H1 (cell line): Measurements from ENCODE around the gene N4BP3. TPM values are rescaled to one million over a fixed set of nuclear protein-coding genes. Genes with fewer than 3 reads are reported as not detected.

Experiments used
- CTCF ChIA-PET: fragments of 300-600 bp; sonication (Branson Sonifier 250); formaldehyde crosslinking; loops from one replicate; lab custom pipeline; 2021; ENCODE audit not compliant: partially characterized antibody; lab: Charles Lee
- POLR2A ChIA-PET: fragments of 300-600 bp; sonication (Branson Sonifier 250); formaldehyde crosslinking; loops from one replicate; lab custom pipeline; 2021; ENCODE audit warnings: inconsistent platforms; ENCODE audit not compliant: partially characterized antibody; lab: Charles Lee
- DNase-seq, 2 experiments: peaks; one replicate each; pipeline versions ENCODE4 v3.0.0 to v3.0.0-alpha.2; 2010 to 2022; ENCODE audit warnings: low spot score in 2 of 2, low read depth in 1 of 2, mixed read lengths in 1 of 2
- FAIRE-seq: peaks from 2 replicates; lab custom pipeline; 2011; peaks lifted over from hg19 to GRCh38; lab: Jason Lieb, UNC
- H2AFZ ChIP-seq: 2 replicates; pipeline ENCODE4 v1.8.1; 2012; ENCODE audit warnings: low read length, inconsistent platforms
- H2AK5ac ChIP-seq: 2 replicates; pipeline ENCODE4 v1.6.1; 2013; ENCODE audit warnings: low read depth, low read length
- H2BK120ac ChIP-seq: replicated peaks from 2 replicates; pipeline ENCODE3; 2013; ENCODE audit warnings: low read depth, low read length, inconsistent platforms
- H2BK12ac ChIP-seq: 2 replicates; pipeline ENCODE4 v1.6.1; 2013; ENCODE audit warnings: low read depth, low read length
- H2BK15ac ChIP-seq: 2 replicates; pipeline ENCODE4 v1.6.1; 2013; ENCODE audit warnings: low read length
- H2BK20ac ChIP-seq: 2 replicates; pipeline ENCODE4 v1.6.1; 2013; ENCODE audit warnings: low read length
- H2BK5ac ChIP-seq: 2 replicates; pipeline ENCODE4 v1.6.1; 2013; ENCODE audit warnings: low read depth, low read length
- H3K14ac ChIP-seq: 2 replicates; pipeline ENCODE4 v1.6.1; 2013; ENCODE audit warnings: inconsistent platforms; ENCODE audit not compliant: insufficient read length
- H3K18ac ChIP-seq: 2 replicates; pipeline ENCODE4 v1.6.1; 2013; ENCODE audit warnings: low read length; ENCODE audit errors: extremely low read depth
- H3K23ac ChIP-seq: 2 replicates; pipeline ENCODE4 v1.6.1; 2013; ENCODE audit warnings: inconsistent platforms; ENCODE audit not compliant: insufficient read length
- H3K23me2 ChIP-seq: 2 replicates; pipeline ENCODE4 v1.6.1; 2013; ENCODE audit warnings: low read depth, low read length
- H3K27ac ChIP-seq: 2 replicates; pipeline ENCODE4 v1.6.1; 2011; ENCODE audit warnings: low read depth, low read length, inconsistent platforms
- H3K27me3 ChIP-seq, 4 experiments: replicated peaks in 1 of 4; 1 replicate in 1 of 4; 2 replicates in 3 of 4; pipeline versions ENCODE4 v1.6.1 to v1.8.1; 2011 to 2013; ENCODE audit warnings: low read length in 3 of 4, mild to moderate bottlenecking in 3 of 4, inconsistent platforms in 2 of 4, mixed read lengths in 2 of 4, moderate library complexity in 1 of 4; ENCODE audit not compliant: control insufficient read depth in 3 of 4, insufficient read depth in 3 of 4; ENCODE audit errors: extremely low read depth in 1 of 4
- H3K36me3 ChIP-seq, 4 experiments: 2 replicates each; pipeline versions ENCODE4 v1.6.1 to v1.8.1; 2011 to 2013; ENCODE audit warnings: mild to moderate bottlenecking in 4 of 4, low read length in 3 of 4, moderate library complexity in 2 of 4, control low read depth in 1 of 4, inconsistent platforms in 1 of 4; ENCODE audit not compliant: insufficient read depth in 4 of 4, control insufficient read depth in 2 of 4
- H3K4ac ChIP-seq: replicated peaks from 2 replicates; pipeline ENCODE3; 2013; ENCODE audit warnings: low read length, low read depth, mixed read lengths, inconsistent platforms; ENCODE audit not compliant: insufficient read length
- H3K4me1 ChIP-seq, 4 experiments: replicated peaks in 1 of 4; 1 replicate in 1 of 4; 2 replicates in 3 of 4; pipeline versions ENCODE4 v1.6.1 to v1.8.1; 2011 to 2013; ENCODE audit warnings: low read length in 3 of 4, inconsistent platforms in 2 of 4, mixed read lengths in 1 of 4; ENCODE audit not compliant: insufficient read depth in 4 of 4, control insufficient read depth in 3 of 4
- H3K4me2 ChIP-seq, 2 experiments: 2 replicates each; pipeline versions ENCODE4 v1.6.1 to v1.8.1; 2011 to 2013; ENCODE audit warnings: low read depth in 2 of 2, low read length in 2 of 2, control low read depth in 1 of 2, inconsistent platforms in 1 of 2, mild to moderate bottlenecking in 1 of 2; ENCODE audit not compliant: insufficient read depth in 1 of 2
- H3K4me3 ChIP-seq, 4 experiments: fragments of 200-600, 300-600 bp in 1 of 4; sonication (generic), shearing (Covaris generic), sonication (Bioruptor Twin) in 1 of 4; 2 replicates each; pipeline versions ENCODE4 v1.5.1 to v1.8.1; 2011 to 2016; ENCODE audit warnings: low read length in 4 of 4, low read depth in 3 of 4, control low read depth in 2 of 4, inconsistent platforms in 2 of 4, mild to moderate bottlenecking in 2 of 4, mixed read lengths in 1 of 4, moderate library complexity in 1 of 4; ENCODE audit not compliant: insufficient read depth in 2 of 4; ENCODE audit errors: extremely low read depth in 1 of 4
- H3K56ac ChIP-seq: replicated peaks from 2 replicates; pipeline ENCODE3; 2013; ENCODE audit warnings: low read depth, mild to moderate bottlenecking, mixed read lengths, low read length, inconsistent platforms; ENCODE audit not compliant: insufficient read length
- H3K79me1 ChIP-seq: 2 replicates; pipeline ENCODE4 v1.6.1; 2013; ENCODE audit warnings: low read depth, low read length, control low read depth
- H3K79me2 ChIP-seq, 2 experiments: 2 replicates each; pipeline versions ENCODE4 v1.6.1 to v1.8.1; 2012 to 2013; ENCODE audit warnings: low read length in 2 of 2, mild to moderate bottlenecking in 2 of 2, inconsistent platforms in 1 of 2; ENCODE audit not compliant: insufficient read depth in 2 of 2, control insufficient read depth in 1 of 2
- H3K9ac ChIP-seq, 4 experiments: replicated peaks in 1 of 4; 1 replicate in 1 of 4; 2 replicates in 3 of 4; pipeline versions ENCODE4 v1.6.1 to v1.8.1; 2011 to 2013; ENCODE audit warnings: low read depth in 3 of 4, low read length in 3 of 4, control low read depth in 2 of 4, mild to moderate bottlenecking in 2 of 4, moderate library complexity in 2 of 4, inconsistent platforms in 1 of 4; ENCODE audit errors: extremely low read depth in 1 of 4
- H3K9me3 ChIP-seq, 2 experiments: 2 replicates each; pipeline versions ENCODE4 v1.6.1 to v1.8.1; 2012 to 2013; ENCODE audit warnings: mild to moderate bottlenecking in 2 of 2, moderate library complexity in 2 of 2, control low read depth in 1 of 2, inconsistent platforms in 1 of 2, low read depth in 1 of 2, low read length in 1 of 2, mixed read lengths in 1 of 2; ENCODE audit not compliant: insufficient read depth in 2 of 2
- H4K20me1 ChIP-seq, 2 experiments: replicated peaks in 1 of 2; 2 replicates each; pipeline versions ENCODE3 to v1.8.1; 2011 to 2013; ENCODE audit warnings: inconsistent platforms in 2 of 2, low read length in 2 of 2, mild to moderate bottlenecking in 1 of 2; ENCODE audit not compliant: insufficient read depth in 2 of 2, control insufficient read depth in 1 of 2
- H4K5ac ChIP-seq: 2 replicates; pipeline ENCODE4 v1.6.1; 2013; ENCODE audit warnings: low read length, low read depth, mixed read lengths, inconsistent platforms; ENCODE audit not compliant: insufficient read length
- H4K8ac ChIP-seq: 2 replicates; pipeline ENCODE4 v1.8.0; 2013; ENCODE audit warnings: mild to moderate bottlenecking, moderate library complexity, low read length, inconsistent platforms; ENCODE audit not compliant: insufficient read depth; ENCODE audit errors: extremely low read depth
- H4K91ac ChIP-seq: replicated peaks from 2 replicates; pipeline ENCODE3; 2013; ENCODE audit warnings: low read length, mixed read lengths, inconsistent platforms; ENCODE audit not compliant: insufficient read length
- ASH2L ChIP-seq: fragments of 200-600, 300-600 bp; sonication (generic); IDR thresholded peaks from one replicate; pipeline ENCODE4 v1.7.1; 2017; ENCODE audit warnings: low read length
- JUND ChIP-seq: IDR thresholded peaks from 2 replicates; pipeline ENCODE4 v1.6.1; 2011; ENCODE audit warnings: mild to moderate bottlenecking, improper control_type of control experiment, low read length
- MAFK ChIP-seq: IDR thresholded peaks from 2 replicates; pipeline ENCODE4 v1.6.1; 2012; ENCODE audit warnings: low read depth, mild to moderate bottlenecking, improper control_type of control experiment, low read length
- NANOG ChIP-seq: IDR thresholded peaks from 2 replicates; pipeline ENCODE4 v1.6.1; 2011; ENCODE audit warnings: low read length, low read depth, mild to moderate bottlenecking, inconsistent platforms; ENCODE audit not compliant: insufficient read depth, poor library complexity, severe bottlenecking
- RBBP5 ChIP-seq: IDR thresholded peaks from 2 replicates; pipeline ENCODE4 v1.7.1; 2012; ENCODE audit warnings: low read depth, mild to moderate bottlenecking, inconsistent platforms, low read length, moderate library complexity, borderline replicate concordance
- SAP30 ChIP-seq: fragments of 300-600 bp; sonication (generic); IDR thresholded peaks from 2 replicates; pipeline ENCODE4 v1.7.1; 2012; ENCODE audit warnings: low read length, moderate library complexity, mild to moderate bottlenecking, inconsistent platforms; ENCODE audit not compliant: insufficient read depth, insufficient replicate concordance
- SIX5 ChIP-seq: IDR thresholded peaks from 2 replicates; pipeline ENCODE4 v1.6.1; 2011; ENCODE audit warnings: mild to moderate bottlenecking, low read depth, low read length
- SUZ12 ChIP-seq: fragments of 200-600 bp; sonication (generic); IDR thresholded peaks from 2 replicates; pipeline ENCODE4 v1.6.1; 2012; ENCODE audit warnings: mild to moderate bottlenecking, inconsistent platforms, low read length, moderate library complexity, mixed read lengths
- ZNF274 ChIP-seq: IDR thresholded peaks from 2 replicates; pipeline ENCODE4 v1.7.0; 2012; ENCODE audit warnings: low read length, borderline replicate concordance; ENCODE audit errors: extremely low read depth
- WGBS, 2 experiments: shearing (Covaris generic) in 1 of 2; methylation state at CpG; one replicate each; pipeline versions ENCODE4 v1.1.6 to v1.1.7; 2013 to 2015; ENCODE audit warnings: low lambda C conversion rate in 2 of 2, mixed read lengths in 2 of 2, inconsistent platforms in 1 of 2, low coverage in 1 of 2, missing lambda C conversion rate in 1 of 2; ENCODE audit not compliant: insufficient replicate concordance in 2 of 2, insufficient coverage in 1 of 2, insufficient read length in 1 of 2; ENCODE audit errors: extremely low coverage in 1 of 2, missing lambda C conversion rate in 1 of 2; 5-methylcytosine and 5-hydroxymethylcytosine counted together
- polyA plus RNA-seq, 7 experiments: library from polyadenylated mRNA; depleted of rRNA in 3 of 7; stranded (reverse) in 5 of 7; unstranded in 2 of 7; fragments of >200 nt in 5 of 7; fragments of 200-250 nt in 2 of 7; gene quantifications; 1 replicate in 5 of 7; 2 replicates in 1 of 7; 4 replicates in 1 of 7; pipeline versions ENCODE4 v1.2.1 to v1.2.3, GENCODE V29; 2011 to 2013; ENCODE audit warnings: missing spikeins in 2 of 7, mixed read lengths in 2 of 7
- total RNA-seq: library from RNA; stranded (reverse); fragmentation: NEBNext Ultra II Directional; extraction: Animal tissue kit (Norgen Biotek cat#: 25700); gene quantifications from 2 replicates; pipeline ENCODE4 v1.2.1, GENCODE V29; 2021
- TF ChIP-seq, protein P1 (sequence below): IDR thresholded peaks from 2 replicates; pipeline ENCODE4 v1.6.1; 2012; ENCODE audit warnings: low read length, inconsistent platforms
- TF ChIP-seq, protein P2 (sequence below): IDR thresholded peaks from 2 replicates; pipeline ENCODE4 v1.6.1; 2011; ENCODE audit warnings: low read depth, mild to moderate bottlenecking, low read length; ENCODE audit not compliant: insufficient read depth

Gene N4BP3
- total and polyA plus RNA-seq, 2 of the 8 experiments (the other 6 are each of a cell fraction or from before 2014, with no cell fraction given), result 13.1 to 39.2 TPM

- TF ChIP-seq JUND, result no peak
- no peak for TF ChIP-seq SUZ12
- no peak for TF ChIP-seq NANOG
- TF ChIP-seq, protein P1, sequence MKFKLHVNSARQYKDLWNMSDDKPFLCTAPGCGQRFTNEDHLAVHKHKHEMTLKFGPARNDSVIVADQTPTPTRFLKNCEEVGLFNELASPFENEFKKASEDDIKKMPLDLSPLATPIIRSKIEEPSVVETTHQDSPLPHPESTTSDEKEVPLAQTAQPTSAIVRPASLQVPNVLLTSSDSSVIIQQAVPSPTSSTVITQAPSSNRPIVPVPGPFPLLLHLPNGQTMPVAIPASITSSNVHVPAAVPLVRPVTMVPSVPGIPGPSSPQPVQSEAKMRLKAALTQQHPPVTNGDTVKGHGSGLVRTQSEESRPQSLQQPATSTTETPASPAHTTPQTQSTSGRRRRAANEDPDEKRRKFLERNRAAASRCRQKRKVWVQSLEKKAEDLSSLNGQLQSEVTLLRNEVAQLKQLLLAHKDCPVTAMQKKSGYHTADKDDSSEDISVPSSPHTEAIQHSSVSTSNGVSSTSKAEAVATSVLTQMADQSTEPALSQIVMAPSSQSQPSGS, result no peak
- TF ChIP-seq MAFK, result no peak
- TF ChIP-seq SIX5, result no peak
- no peak for TF ChIP-seq ZNF274
- TF ChIP-seq SAP30, result no peak
- TF ChIP-seq ASH2L, result no peak
- TF ChIP-seq RBBP5, result no peak
- TF ChIP-seq, protein P2, sequence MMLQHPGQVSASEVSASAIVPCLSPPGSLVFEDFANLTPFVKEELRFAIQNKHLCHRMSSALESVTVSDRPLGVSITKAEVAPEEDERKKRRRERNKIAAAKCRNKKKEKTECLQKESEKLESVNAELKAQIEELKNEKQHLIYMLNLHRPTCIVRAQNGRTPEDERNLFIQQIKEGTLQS, result no peak
- no peak overlapping the region for H2BK20ac ChIP-seq
- H4K20me1 ChIP-seq, result no peaks in the 10 kb centered on the region
- no peak overlapping the region for H3K4me3 ChIP-seq
- no peak overlapping the region for H3K4me2 ChIP-seq
- no peak overlapping the region for H2BK120ac ChIP-seq
- no peak overlapping the region for H3K18ac ChIP-seq
- H3K9ac ChIP-seq, result no peak overlapping the region
- H3K14ac ChIP-seq, result no peak overlapping the region
- no peak overlapping the region for H3K4ac ChIP-seq
- H3K79me2 ChIP-seq, result no peaks in the 10 kb centered on the region
- no peak overlapping the region for H3K23ac ChIP-seq
- H2AFZ ChIP-seq, result no peak overlapping the region
- no peak overlapping the region for H3K56ac ChIP-seq
- no peak for FAIRE-seq
- no peak overlapping the region for H2BK5ac ChIP-seq
- H2BK15ac ChIP-seq, result no peak overlapping the region
- POLR2A ChIA-PET, result interaction anchor here (1.1 to 27.9 kb wide), 3 partner anchors 8 to 28 kb away, joined by 4 to 1250 read pairs (median 5); partner anchors contain the start of genes NHP2 and RMND5B
- no peak for DNase-seq
- no peak overlapping the region for H4K8ac ChIP-seq
- no peaks in the 10 kb centered on the region for H3K27me3 ChIP-seq
- no peaks in the 10 kb centered on the region for H3K23me2 ChIP-seq
- no peak overlapping the region for H2BK12ac ChIP-seq
- no peaks in the 10 kb centered on the region for H3K79me1 ChIP-seq
- WGBS, 2 experiments, result 64% methylated on average over 4 of the region's 4 CpGs; no CpG with 5 or more reads in 1 of the 2 experiments
- H4K91ac ChIP-seq, result no peak overlapping the region
- H3K9me3 ChIP-seq, result no peaks in the 10 kb centered on the region
- no peak overlapping the region for H3K27ac ChIP-seq
- H2AK5ac ChIP-seq, result no peak overlapping the region
- H4K5ac ChIP-seq, result no peak overlapping the region
- H3K36me3 ChIP-seq, result no peaks in the 10 kb centered on the region
- CTCF ChIA-PET, result interaction anchor here (1.1 to 8.7 kb wide), 9 partner anchors 12 to 57 kb away, joined by 3 to 83 read pairs (median 4); no protein-coding TSS in a partner anchor
- H3K4me1 ChIP-seq, result 0 out of 7 replicates have a peak, but pooled peaks cover 0 to 7% (median 1%) of the 10 kb centered on the region in 4 experiments
These were observed 7.2 kb upstream of the N4BP3 start for GRCh38 chr5:178106086-178106485.
